Duodenal mucosa (tissue), 2 donors: Measurements from ENCODE around the gene AGBL3.
A peak's percentile ranks its signal among the peaks of the same experiment; 100 is the strongest.
"Not testable (repeated sequence)": the region's sequence is repeated elsewhere in the genome, so short reads cannot be mapped to it uniquely, and the experiment has no call there.

Experiments used
- H3K27ac ChIP-seq: one replicate; pipeline ENCODE4 v1.7.0; 2013; ENCODE audit warnings: low read depth, low read length
- H3K27me3 ChIP-seq, 2 donors: one replicate each; pipeline ENCODE4 v1.7.0; 2013; ENCODE audit warnings: low read length in 2 of 2, control low read depth in 1 of 2; ENCODE audit not compliant: insufficient read depth in 2 of 2, control insufficient read depth in 1 of 2
- H3K36me3 ChIP-seq, 2 donors: one replicate each; pipeline ENCODE4 v1.7.0; 2013; ENCODE audit warnings: low read length in 2 of 2, control low read depth in 1 of 2; ENCODE audit not compliant: insufficient read depth in 2 of 2, control insufficient read depth in 1 of 2
- H3K4me1 ChIP-seq, 2 donors: one replicate each; pipeline ENCODE4 v1.7.0; 2013; ENCODE audit warnings: low read length in 2 of 2, control low read depth in 1 of 2; ENCODE audit not compliant: insufficient read depth in 2 of 2, control insufficient read depth in 1 of 2
- H3K4me3 ChIP-seq, 2 donors: one replicate each; pipeline ENCODE4 v1.7.0; 2013; ENCODE audit warnings: low read length in 2 of 2, low read depth in 1 of 2
- H3K9ac ChIP-seq, 2 donors: one replicate each; pipeline ENCODE4 v1.7.0; 2013; ENCODE audit warnings: low read length in 2 of 2, low read depth in 1 of 2
- H3K9me3 ChIP-seq, 2 donors: one replicate each; pipeline ENCODE4 v1.7.0; 2013; ENCODE audit warnings: low read length in 2 of 2, control low read depth in 1 of 2; ENCODE audit not compliant: control insufficient read depth in 1 of 2

Gene AGBL3

DNA sequence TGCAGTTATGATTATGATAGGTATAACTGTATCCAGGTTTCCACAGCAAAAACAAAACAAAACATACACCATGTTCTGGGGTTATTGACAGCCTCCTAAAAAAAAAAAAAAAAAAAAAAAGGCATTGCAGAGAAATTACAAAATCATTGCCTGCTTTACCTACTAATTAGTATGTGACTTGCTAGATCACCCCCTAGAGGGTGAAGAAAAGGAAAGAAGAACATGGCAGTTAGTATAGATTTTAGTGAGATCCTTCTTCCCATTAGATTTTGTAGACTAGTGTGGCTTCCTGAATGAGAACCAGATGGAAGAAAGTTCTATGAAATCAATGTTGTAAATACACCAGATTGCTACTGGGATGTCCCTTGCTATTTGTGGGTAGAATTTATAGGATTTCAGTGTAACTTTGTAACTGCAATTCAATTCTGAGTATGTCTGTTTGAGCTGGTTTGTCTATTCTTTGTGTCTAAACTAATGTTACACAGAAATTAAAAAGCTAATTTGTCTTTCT, 24.0 kb upstream of the AGBL3 start:
- no peaks in the 10 kb centered on the region for H3K36me3 ChIP-seq
- no peak overlapping the region for H3K27ac ChIP-seq
- no peaks in the 10 kb centered on the region for H3K27me3 ChIP-seq
- H3K4me1 ChIP-seq = no peaks in the 10 kb centered on the region
- H3K9me3 ChIP-seq = no peaks in the 10 kb centered on the region
- no peak overlapping the region for H3K4me3 ChIP-seq
- H3K9ac ChIP-seq = no peak overlapping the region

- no peaks in the 10 kb centered on the region for H3K4me1 ChIP-seq
- no peaks in the 10 kb centered on the region for H3K27me3 ChIP-seq
- no peak overlapping the region for H3K4me3 ChIP-seq
- no peak overlapping the region for H3K27ac ChIP-seq
- H3K9me3 ChIP-seq = no peaks in the 10 kb centered on the region
- H3K36me3 ChIP-seq = no peaks in the 10 kb centered on the region
- no peak overlapping the region for H3K9ac ChIP-seq
These were observed 23.3 kb upstream of the AGBL3 start for GRCh38 chr7:134963036-134963435.

GRCh38 chr7:134966691-134967090, 19.6 kb upstream of the AGBL3 start:
- Histone ChIP-seq H3K27ac (no peak overlapping the region), H3K9me3 (no peaks in the 10 kb centered on the region), H3K4me3 (no peak overlapping the region), H3K27me3 (no peaks in the 10 kb centered on the region), H3K9ac (no peak overlapping the region), H3K4me1 (no peaks in the 10 kb centered on the region), H3K36me3 (no peaks in the 10 kb centered on the region)

- no peak overlapping the region for H3K9ac ChIP-seq
- H3K4me3 ChIP-seq = no peak overlapping the region
- H3K27ac ChIP-seq = no peak overlapping the region
- no peaks in the 10 kb centered on the region for H3K9me3 ChIP-seq
- H3K27me3 ChIP-seq = no peaks in the 10 kb centered on the region
- no peaks in the 10 kb centered on the region for H3K36me3 ChIP-seq
- H3K4me1 ChIP-seq = no peaks in the 10 kb centered on the region
These were observed 18.2 kb upstream of the AGBL3 start for GRCh38 chr7:134968110-134968509.

GRCh38 chr7:134981645-134982044, 4.7 kb upstream of the AGBL3 start:
- H3K4me3 ChIP-seq, H3K27ac ChIP-seq, H3K9ac ChIP-seq, H3K4me1 ChIP-seq, H3K27me3 ChIP-seq, H3K36me3 ChIP-seq, H3K9me3 ChIP-seq: not testable (repeated sequence)

GRCh38 chr7:134985894-134986362, 380 bp upstream of the AGBL3 start:
- peak overlapping the region; percentile 96 to 99 for H3K4me3 ChIP-seq
- H3K9me3 ChIP-seq = no peaks in the 10 kb centered on the region
- H3K9ac ChIP-seq = peak overlapping the region; percentile 90 to 96
- peaks cover 12 to 21% of the 10 kb centered on the region in 2 donors for H3K4me1 ChIP-seq
- peak overlapping the region; percentile 77 for H3K27ac ChIP-seq
- H3K36me3 ChIP-seq = no peaks in the 10 kb centered on the region
- no peaks in the 10 kb centered on the region for H3K27me3 ChIP-seq

DNA sequence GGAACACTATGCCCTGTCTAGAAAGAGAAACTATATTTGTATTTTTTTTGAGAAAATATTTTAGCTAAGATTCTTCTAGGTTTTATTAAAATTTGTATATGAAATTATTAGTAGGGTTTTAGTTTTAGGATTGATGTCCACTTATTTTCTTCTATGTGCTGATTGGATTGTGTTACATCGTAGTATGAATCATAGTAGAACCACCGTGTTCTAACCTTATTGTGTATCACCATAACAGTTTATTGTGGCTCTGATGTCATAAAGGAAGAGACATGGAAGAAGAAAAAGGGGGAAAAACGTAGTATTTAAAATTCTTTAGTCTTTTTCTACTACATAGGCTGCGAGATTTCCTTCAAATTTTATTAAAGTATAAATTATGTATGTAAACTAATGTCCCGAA, 1.9 kb downstream of the AGBL3 start:
- Histone ChIP-seq H3K27ac (no peak overlapping the region), H3K9me3 (no peaks in the 10 kb centered on the region), H3K27me3 (no peaks in the 10 kb centered on the region), H3K4me1 (peaks cover 24 to 41% of the 10 kb centered on the region in 2 donors), H3K9ac (no peak overlapping the region), H3K36me3 (no peaks in the 10 kb centered on the region), H3K4me3 (no peak overlapping the region)

- Histone ChIP-seq H3K27ac (peak overlapping the region; percentile 22), H3K9ac (no peak overlapping the region), H3K4me1 (peaks cover 21 to 35% of the 10 kb centered on the region in 2 donors)
These were observed 5.4 kb downstream of the AGBL3 start for GRCh38 chr7:134991469-134992339.

DNA sequence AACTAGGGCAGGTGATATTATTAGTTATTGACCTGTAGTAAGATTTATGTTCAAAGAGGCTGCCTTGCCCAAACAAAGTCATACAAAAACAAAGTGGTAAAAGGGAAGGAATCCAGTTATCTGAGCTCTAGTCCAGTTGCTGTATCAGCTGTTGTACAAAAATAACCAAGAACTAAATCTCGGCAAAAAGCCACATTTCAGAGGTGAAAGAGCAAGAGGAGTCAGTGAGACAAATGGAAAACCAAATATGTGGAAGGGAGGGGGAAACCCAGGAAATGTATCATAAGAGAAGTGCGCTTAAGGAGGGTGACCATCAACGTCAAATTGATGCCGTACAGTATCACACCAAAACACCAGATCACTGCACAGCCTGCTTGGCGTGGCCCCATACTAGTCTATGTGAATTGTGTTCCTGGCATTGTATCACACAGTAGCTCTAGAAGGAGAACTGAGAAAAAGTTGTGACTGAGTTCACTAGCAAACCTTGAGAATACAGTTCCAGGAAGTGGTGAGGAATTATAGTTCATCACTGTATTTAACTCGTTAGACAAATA, 6.4 kb downstream of the AGBL3 start:
- no peak overlapping the region for H3K27ac ChIP-seq
- H3K36me3 ChIP-seq = peaks cover 0 to 9% of the 10 kb centered on the region in 2 donors
- H3K4me1 ChIP-seq = peaks cover 13 to 31% of the 10 kb centered on the region in 2 donors
- no peaks in the 10 kb centered on the region for H3K27me3 ChIP-seq
- H3K9ac ChIP-seq = no peak overlapping the region
- no peak overlapping the region for H3K4me3 ChIP-seq
- no peaks in the 10 kb centered on the region for H3K9me3 ChIP-seq

More at GRCh38 chr7:134991469-134992339, 5.4 kb downstream of the AGBL3 start:
- H3K27me3 ChIP-seq = no peaks in the 10 kb centered on the region
- H3K4me3 ChIP-seq = no peak overlapping the region
- peaks cover 0 to 9% of the 10 kb centered on the region in 2 donors for H3K36me3 ChIP-seq
- H3K9me3 ChIP-seq = no peaks in the 10 kb centered on the region

DNA sequence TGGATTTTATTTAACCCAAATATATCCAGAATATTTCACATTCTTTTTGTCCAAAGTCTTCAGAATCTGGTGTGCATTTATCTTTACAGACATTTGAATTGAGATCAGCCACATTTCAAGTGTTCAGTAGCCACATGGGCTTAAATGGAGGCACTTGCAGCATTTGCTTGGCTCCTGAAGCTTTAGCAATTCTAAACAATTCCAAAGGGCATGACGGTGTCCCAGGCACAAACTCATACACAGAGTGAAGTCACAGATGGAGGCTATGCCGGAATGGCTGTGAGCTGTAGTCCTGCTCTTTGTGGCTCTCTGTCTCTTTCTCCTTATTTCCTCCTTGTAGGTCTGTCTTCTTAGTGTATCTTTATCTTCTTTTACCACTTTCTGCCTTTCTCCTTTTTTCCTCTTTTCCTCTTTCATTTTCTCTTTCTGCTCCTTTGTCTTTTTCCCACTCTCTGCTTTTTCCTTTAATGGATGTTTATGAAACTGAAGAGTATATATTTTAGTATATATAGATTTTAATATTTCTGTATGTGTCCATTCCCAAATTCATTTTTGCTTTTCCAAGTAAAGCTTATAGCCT, 7.7 kb downstream of the AGBL3 start:
- peaks cover 0 to 9% of the 10 kb centered on the region in 2 donors for H3K36me3 ChIP-seq
- H3K4me1 ChIP-seq = peaks cover 12 to 29% of the 10 kb centered on the region in 2 donors
- no peak overlapping the region for H3K9ac ChIP-seq
- no peaks in the 10 kb centered on the region for H3K27me3 ChIP-seq
- no peaks in the 10 kb centered on the region for H3K9me3 ChIP-seq
- no peak overlapping the region for H3K4me3 ChIP-seq
- H3K27ac ChIP-seq = no peak overlapping the region
